Endometrium (tissue), 2 donors: ENCODE data around the gene ZNF621.

Source experiments
- FAIRE-seq: peaks from 2 replicates; lab custom pipeline; 2012; peaks lifted over from hg19 to GRCh38; lab: Jason Lieb, UNC
- donor health status: control.
- donor health status: control.

The ZNF621 gene

GRCh38 chr3:40524568-40525285 is at the start of gene ZNF621:
Gene ZNF621 (plus strand): TSS chr3:40524960. CDS start chr3:40525841, 881 bp downstream.
- no peak for FAIRE-seq

GRCh38 chr3:40476478-40477470 is 48.0 kb upstream of the ZNF621 start, which contains the start of gene ZNF619:
Gene ZNF619 (plus strand): TSS chr3:40477122. CDS start chr3:40477980, 858 bp downstream.
- FAIRE-seq = no peak

GRCh38 chr3:40477666-40478065 is 47.1 kb upstream of the ZNF621 start:
- no peak for FAIRE-seq

GRCh38 chr3:40487172-40487571 is 37.6 kb upstream of the ZNF621 start:
- FAIRE-seq = no peak

GRCh38 chr3:40490916-40491315 is 33.8 kb upstream of the ZNF621 start:
- FAIRE-seq = no peak

- FAIRE-seq = no peak
Measured at GRCh38 chr3:40494698-40495097, 30.1 kb upstream of the ZNF621 start.

GRCh38 chr3:40497288-40497687 is 27.5 kb upstream of the ZNF621 start:
- FAIRE-seq = no peak

GRCh38 chr3:40499952-40500351 is 24.8 kb upstream of the ZNF621 start:
- FAIRE-seq = no peak

- FAIRE-seq = no peak
Measured at GRCh38 chr3:40502034-40502433, 22.7 kb upstream of the ZNF621 start.

- no peak for FAIRE-seq
Measured at GRCh38 chr3:40504636-40505430, 19.9 kb upstream of the ZNF621 start.

- FAIRE-seq = no peak
Measured at GRCh38 chr3:40505599-40506462, 18.9 kb upstream of the ZNF621 start, which contains the start of gene ZNF620. Gene ZNF620 (plus strand): TSS chr3:40506039. CDS start chr3:40506353, 314 bp downstream.

- FAIRE-seq = no peak
Measured at GRCh38 chr3:40511031-40511718, 13.6 kb upstream of the ZNF621 start.

- no peak for FAIRE-seq
Measured at GRCh38 chr3:40516201-40516600, 8.6 kb upstream of the ZNF621 start.

- FAIRE-seq = no peak
Measured at GRCh38 chr3:40518067-40518466, 6.7 kb upstream of the ZNF621 start.

- FAIRE-seq = no peak
Measured at GRCh38 chr3:40518848-40519247, 5.9 kb upstream of the ZNF621 start.

GRCh38 chr3:40521254-40521653 is 3.5 kb upstream of the ZNF621 start:
- no peak for FAIRE-seq

- FAIRE-seq = no peak
Measured at GRCh38 chr3:40523781-40524180, 979 bp upstream of the ZNF621 start.

- FAIRE-seq = no peak
Measured at GRCh38 chr3:40524222-40524567, 565 bp upstream of the ZNF621 start.

- FAIRE-seq = no peak
Measured at GRCh38 chr3:40528426-40528825, 3.7 kb downstream of the ZNF621 start.

GRCh38 chr3:40532252-40532651 is 7.5 kb downstream of the ZNF621 start:
- no peak for FAIRE-seq

GRCh38 chr3:40534283-40534682 is 9.5 kb downstream of the ZNF621 start:
- FAIRE-seq = no peak
